KOPT-K1 (cell line): Measurements from ENCODE around the gene CCN2.

Experiments
- H3K27ac ChIP-seq: fragments of 200-600 bp; sonication (generic); 2 replicates; pipeline ENCODE4 v1.5.1; 2016; ENCODE audit warnings: antibody characterized with exemption, mild to moderate bottlenecking, low read depth, low read length; ENCODE audit not compliant: poor library complexity, severe bottlenecking
- H3K36me3 ChIP-seq: fragments of 200-600 bp; sonication (generic); 2 replicates; pipeline ENCODE4 v1.5.1; 2017; ENCODE audit warnings: antibody characterized with exemption, mild to moderate bottlenecking, low read length, moderate library complexity; ENCODE audit not compliant: insufficient read depth
- H3K9me3 ChIP-seq: fragments of 200-600 bp; sonication (generic); 2 replicates; pipeline ENCODE4 v1.5.1; 2017; ENCODE audit warnings: antibody characterized with exemption, low read length, mild to moderate bottlenecking; ENCODE audit not compliant: insufficient read depth, poor library complexity, severe bottlenecking

The CCN2 gene

DNA sequence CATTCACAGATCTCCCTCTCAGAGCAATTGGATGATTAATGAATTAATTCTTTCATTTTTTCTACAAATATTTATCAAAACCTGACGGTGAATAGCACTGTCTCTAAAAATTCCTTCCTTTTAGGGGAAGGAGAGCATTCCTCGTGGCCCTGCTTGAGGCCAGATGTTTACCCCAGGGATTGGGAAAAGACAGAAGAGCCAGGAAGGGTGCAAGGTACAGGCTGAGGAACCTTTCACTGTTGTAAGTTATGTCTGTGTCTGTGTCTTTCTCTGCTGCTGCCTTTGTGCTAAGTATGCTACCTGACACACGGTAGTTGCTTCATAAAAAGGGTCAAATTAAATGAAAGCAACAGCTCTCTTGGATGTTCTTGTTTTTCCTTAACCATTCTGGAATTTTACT is 27.4 kb upstream of the CCN2 start:
- no peak overlapping the region for H3K27ac ChIP-seq

DNA sequence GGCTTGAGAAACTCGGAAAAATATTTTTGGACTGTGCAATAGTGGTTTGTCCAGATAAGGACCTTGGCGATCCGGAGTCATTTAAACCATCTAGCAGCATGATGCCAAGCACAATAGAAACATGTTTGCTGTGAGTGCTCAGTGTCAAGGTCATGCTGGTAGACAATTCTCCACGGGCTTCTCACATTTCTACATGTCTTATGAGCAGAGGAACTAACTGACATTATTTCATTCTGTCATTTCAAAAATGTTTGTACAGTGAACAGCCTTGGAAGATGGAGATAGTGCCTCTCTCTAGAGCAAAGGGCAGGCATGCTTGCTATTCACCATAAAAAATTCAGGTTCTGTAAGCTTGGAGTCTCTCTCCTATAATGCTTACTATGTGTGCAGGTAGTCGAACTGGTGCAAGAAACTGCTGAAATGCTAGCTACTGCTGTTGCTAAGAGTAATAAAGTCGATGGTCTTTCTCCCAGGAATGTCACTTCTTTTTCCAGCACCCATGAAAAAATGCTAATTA is 25.4 kb upstream of the CCN2 start:
- H3K27ac ChIP-seq, result no peak overlapping the region
- no peaks in the 10 kb centered on the region for H3K9me3 ChIP-seq
- no peaks in the 10 kb centered on the region for H3K36me3 ChIP-seq

More for the DNA sequence above, 27.4 kb upstream of the CCN2 start:
- H3K9me3 ChIP-seq, result no peaks in the 10 kb centered on the region
- no peaks in the 10 kb centered on the region for H3K36me3 ChIP-seq

DNA sequence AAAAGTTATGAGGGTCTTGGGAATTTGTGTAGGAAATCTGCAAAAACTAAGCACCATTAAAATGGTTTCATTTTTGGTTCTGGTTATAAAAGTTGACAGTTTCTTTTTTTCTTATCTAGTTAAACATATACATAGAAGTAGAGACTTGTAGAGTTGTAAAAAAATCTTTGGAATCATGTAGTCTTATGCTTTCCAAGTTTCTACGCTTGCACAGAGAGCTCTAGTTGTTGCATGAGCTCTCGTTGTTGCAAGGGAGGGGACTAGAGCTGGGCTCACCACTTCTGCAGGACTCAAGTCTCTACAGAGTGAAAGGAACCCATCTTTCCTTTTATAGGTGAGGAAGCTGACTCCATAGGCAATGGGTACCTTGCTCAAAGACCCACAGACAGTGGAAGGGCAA is 21.6 kb upstream of the CCN2 start:
- Histone ChIP-seq H3K27ac (no peak overlapping the region), H3K9me3 (no peaks in the 10 kb centered on the region), H3K36me3 (no peaks in the 10 kb centered on the region)

DNA sequence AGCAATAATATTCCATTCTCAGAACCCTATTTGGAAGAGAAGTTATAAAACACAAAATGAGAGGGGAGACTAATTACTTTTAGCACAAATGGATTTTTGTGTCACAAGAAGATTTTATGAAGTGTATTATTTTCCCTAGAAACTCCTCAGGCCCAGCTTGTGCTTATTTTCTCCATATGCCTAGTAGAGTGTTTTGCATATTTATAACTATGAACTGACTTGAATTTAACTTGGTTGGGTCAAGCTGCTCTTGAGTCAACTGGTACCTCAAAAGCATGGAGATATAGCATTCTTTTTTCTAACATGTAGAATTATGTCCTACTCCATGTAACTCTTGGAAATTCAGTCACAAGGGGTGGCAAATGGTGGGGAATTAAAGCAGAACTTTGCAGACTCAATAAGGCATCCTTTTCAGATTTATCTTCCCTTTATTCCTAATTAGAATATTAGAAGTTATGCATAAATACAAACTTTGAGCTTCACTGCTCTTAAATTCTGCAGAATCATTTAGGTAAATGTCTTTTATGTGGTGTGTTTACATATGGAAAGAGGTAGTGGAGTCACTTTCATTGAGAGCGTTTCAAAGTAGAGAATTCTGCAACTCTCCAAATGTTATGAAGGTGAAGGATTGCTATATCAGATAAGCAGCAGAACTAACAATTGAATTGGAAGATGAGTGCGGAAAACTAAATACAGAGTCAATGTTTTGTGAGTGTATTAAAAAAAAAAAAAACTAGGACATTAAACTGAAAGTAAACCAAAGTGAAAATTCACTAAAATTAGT is 19.1 kb upstream of the CCN2 start:
- Histone ChIP-seq H3K9me3 (no peaks in the 10 kb centered on the region), H3K36me3 (no peaks in the 10 kb centered on the region), H3K27ac (no peak overlapping the region)

DNA sequence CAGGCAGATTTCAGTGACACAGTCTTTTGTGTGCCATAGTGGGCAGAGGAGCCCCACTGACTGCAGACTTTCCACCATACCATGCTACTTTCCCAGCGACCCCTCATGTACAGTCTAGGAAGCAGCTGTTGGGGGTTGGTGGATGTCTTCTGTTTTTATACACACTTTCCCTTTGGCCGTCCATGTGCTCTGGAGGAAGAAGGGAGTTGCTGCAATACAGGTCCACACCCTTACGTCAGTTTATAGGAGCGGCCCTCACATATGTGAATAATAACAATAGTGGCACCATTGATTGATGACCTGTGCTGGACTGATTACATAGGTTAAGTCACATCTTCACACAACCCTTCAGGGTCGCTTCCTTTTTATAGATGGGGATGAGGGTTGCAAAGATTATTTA is 17.5 kb upstream of the CCN2 start:
- Histone ChIP-seq H3K36me3 (no peaks in the 10 kb centered on the region), H3K9me3 (no peaks in the 10 kb centered on the region), H3K27ac (no peak overlapping the region)

DNA sequence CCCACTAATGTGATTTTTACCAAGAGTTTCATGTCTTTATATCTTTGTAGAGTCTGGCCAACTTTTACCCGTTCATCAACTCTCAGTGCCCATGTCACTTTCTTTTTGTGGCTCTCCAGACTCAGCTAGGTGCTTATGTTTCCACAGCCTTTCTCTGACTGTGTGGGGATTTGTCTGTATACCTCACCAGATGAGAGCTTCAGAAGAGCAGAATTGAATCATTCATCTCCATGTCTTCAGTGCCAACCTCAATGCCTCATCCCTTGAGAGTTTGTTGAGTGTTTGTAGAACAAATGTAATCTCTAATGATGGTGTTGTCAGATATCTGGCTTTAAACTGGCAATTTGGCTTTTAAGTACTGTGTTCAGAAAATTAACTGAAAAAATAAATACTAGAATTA is 16.8 kb upstream of the CCN2 start:
- Histone ChIP-seq H3K36me3 (no peaks in the 10 kb centered on the region), H3K9me3 (no peaks in the 10 kb centered on the region), H3K27ac (no peak overlapping the region)

- no peak overlapping the region for H3K27ac ChIP-seq
- H3K36me3 ChIP-seq, result no peaks in the 10 kb centered on the region
- H3K9me3 ChIP-seq, result no peaks in the 10 kb centered on the region
Observed at GRCh38 chr6:131966443-131966842, 15.3 kb upstream of the CCN2 start.

- Histone ChIP-seq H3K9me3 (no peaks in the 10 kb centered on the region), H3K36me3 (no peaks in the 10 kb centered on the region)
Observed at GRCh38 chr6:131963063-131963462, 11.9 kb upstream of the CCN2 start.

DNA sequence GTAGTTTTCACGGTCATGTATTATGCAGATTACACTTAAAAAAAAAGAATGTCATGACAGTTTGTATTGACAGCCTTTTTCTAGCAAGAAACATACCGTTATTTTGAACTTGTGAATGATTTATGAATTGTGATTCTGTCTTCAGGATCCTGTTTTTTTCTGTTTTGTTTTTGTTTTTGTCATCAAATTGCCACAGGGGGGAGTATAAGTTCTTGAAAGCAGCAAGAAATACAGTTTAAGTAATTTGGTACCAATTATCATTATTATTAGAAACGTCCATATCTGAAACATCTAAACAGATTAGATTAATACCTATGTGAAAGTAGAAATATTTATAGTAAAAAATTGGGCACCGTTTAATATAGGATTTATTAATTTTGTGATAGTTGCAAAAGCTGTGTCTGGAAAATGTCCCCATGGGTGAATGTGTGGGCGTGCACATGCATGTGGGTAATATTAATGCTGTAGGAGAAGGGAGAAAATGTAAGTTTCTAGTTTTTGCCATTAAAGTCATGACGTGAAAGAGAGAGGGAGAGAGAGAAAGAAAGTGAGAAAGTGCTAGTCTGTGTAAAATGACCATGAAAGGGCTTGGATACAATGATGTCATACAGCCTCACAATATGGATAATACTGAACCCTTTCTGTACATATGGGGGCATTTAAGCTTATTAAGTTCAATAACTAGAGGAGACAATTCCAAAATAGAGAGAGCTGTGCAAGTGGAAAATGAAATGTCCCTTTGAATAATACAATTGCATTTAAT is 9.4 kb upstream of the CCN2 start:
- no peak overlapping the region for H3K27ac ChIP-seq
- no peaks in the 10 kb centered on the region for H3K9me3 ChIP-seq
- H3K36me3 ChIP-seq, result no peaks in the 10 kb centered on the region

More at GRCh38 chr6:131963063-131963462, 11.9 kb upstream of the CCN2 start:
- no peak overlapping the region for H3K27ac ChIP-seq

- no peaks in the 10 kb centered on the region for H3K9me3 ChIP-seq
- H3K36me3 ChIP-seq, result no peaks in the 10 kb centered on the region
- H3K27ac ChIP-seq, result no peak overlapping the region
Observed at GRCh38 chr6:131958542-131959470, 7.6 kb upstream of the CCN2 start.

DNA sequence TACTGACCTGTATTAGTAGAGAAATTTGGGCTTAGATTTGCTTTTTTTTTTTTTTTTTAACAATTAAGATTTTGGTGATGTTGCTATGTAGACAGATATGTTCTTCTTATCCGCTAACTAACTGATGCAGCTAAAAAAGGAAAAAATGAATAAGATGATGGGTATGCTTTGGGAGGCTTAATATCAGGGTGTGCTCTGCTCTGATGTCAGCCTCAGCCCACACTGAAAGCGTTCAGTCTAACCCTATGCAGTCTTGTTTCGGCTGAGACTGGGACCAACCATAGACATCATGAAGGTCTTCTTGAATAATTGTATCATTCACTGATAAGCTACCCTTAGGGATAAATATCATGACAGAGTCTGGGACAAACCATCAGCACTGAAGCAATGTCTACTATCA is 6.9 kb upstream of the CCN2 start:
- Histone ChIP-seq H3K9me3 (no peaks in the 10 kb centered on the region), H3K36me3 (no peaks in the 10 kb centered on the region), H3K27ac (no peak overlapping the region)

- no peaks in the 10 kb centered on the region for H3K36me3 ChIP-seq
- no peak overlapping the region for H3K27ac ChIP-seq
Observed at GRCh38 chr6:131955876-131956275, 4.7 kb upstream of the CCN2 start.

DNA sequence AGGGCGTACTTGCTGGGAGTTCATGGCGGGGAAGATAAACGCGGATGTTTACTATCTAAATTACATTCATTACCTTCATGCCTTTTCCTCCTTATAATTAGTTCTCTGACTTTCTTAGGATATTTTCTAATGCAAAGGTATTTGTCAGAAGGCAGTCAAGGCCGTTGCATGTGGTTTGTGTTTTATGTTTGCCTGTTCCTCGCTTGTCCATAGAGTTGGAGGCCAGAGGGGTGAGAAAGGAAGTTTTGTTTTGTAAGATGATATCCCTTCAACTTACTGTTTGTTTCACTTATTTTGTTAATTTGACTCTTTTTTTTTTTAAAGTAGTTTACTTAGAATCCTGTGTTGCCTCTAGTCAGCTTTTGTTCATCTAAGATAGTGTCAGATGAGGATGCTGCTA is 4.0 kb upstream of the CCN2 start:
- Histone ChIP-seq H3K9me3 (no peaks in the 10 kb centered on the region), H3K36me3 (no peaks in the 10 kb centered on the region), H3K27ac (no peak overlapping the region)

More at GRCh38 chr6:131955876-131956275, 4.7 kb upstream of the CCN2 start:
- H3K9me3 ChIP-seq, result no peaks in the 10 kb centered on the region

- no peak overlapping the region for H3K27ac ChIP-seq
- no peaks in the 10 kb centered on the region for H3K9me3 ChIP-seq
- H3K36me3 ChIP-seq, result no peaks in the 10 kb centered on the region
Observed at GRCh38 chr6:131954775-131955107, 3.6 kb upstream of the CCN2 start.
